Smooth muscle cell (in vitro differentiated cells): ENCODE measurements around the gene ZNF280D. TPM values are rescaled to one million over a fixed set of nuclear protein-coding genes. Genes with fewer than 3 reads are reported as not detected.
"Not testable (repeated sequence)": the region's sequence is repeated elsewhere in the genome, so short reads cannot be mapped to it uniquely, and the experiment has no call there.

ENCODE experiments used
- DNase-seq: peaks from one replicate; lab custom pipeline; 2025; ENCODE audit not compliant: unreplicated experiment; lab: John Stamatoyannopoulos, UW
- H2AFZ ChIP-seq: fragments of 200-600 bp; sonication (generic); 2 replicates; pipeline ENCODE4 v1.6.0; 2016; ENCODE audit warnings: antibody characterized with exemption, low read depth, mild to moderate bottlenecking
- H3F3A ChIP-seq: fragments of 200-600 bp; sonication (generic); 2 replicates; pipeline ENCODE4 v1.6.0; 2017; ENCODE audit warnings: antibody characterized with exemption, low read depth
- H3K27ac ChIP-seq: fragments of 200-600 bp; sonication (generic); 2 replicates; pipeline ENCODE4 v1.5.1; 2016; ENCODE audit warnings: low read depth, mild to moderate bottlenecking
- H3K27me3 ChIP-seq: fragments of 200-600 bp; sonication (generic); 2 replicates; pipeline ENCODE4 v1.6.1; 2016; ENCODE audit warnings: low read depth, mild to moderate bottlenecking
- H3K36me3 ChIP-seq: fragments of 200-600 bp; sonication (generic); 2 replicates; pipeline ENCODE4 v1.5.1; 2016; ENCODE audit warnings: low read depth
- H3K4me1 ChIP-seq: fragments of 200-600 bp; sonication (generic); 2 replicates; pipeline ENCODE4 v1.5.1; 2016; ENCODE audit warnings: low read depth
- H3K4me2 ChIP-seq: fragments of 200-600 bp; sonication (generic); 2 replicates; pipeline ENCODE4 v1.6.0; 2016; ENCODE audit warnings: mild to moderate bottlenecking
- H3K4me3 ChIP-seq: fragments of 200-600 bp; sonication (generic); 2 replicates; pipeline ENCODE4 v1.5.1; 2016; ENCODE audit warnings: mild to moderate bottlenecking
- H3K79me2 ChIP-seq: fragments of 200-600 bp; sonication (generic); 2 replicates; pipeline ENCODE4 v1.6.0; 2016; ENCODE audit warnings: low read depth, mild to moderate bottlenecking
- H3K9ac ChIP-seq: fragments of 200-600 bp; sonication (generic); 2 replicates; pipeline ENCODE4 v1.6.0; 2016; ENCODE audit warnings: low read depth
- H3K9me3 ChIP-seq: fragments of 200-600 bp; sonication (generic); replicated peaks from 2 replicates; pipeline ENCODE4 v1.5.1; 2016; ENCODE audit warnings: low read depth
- H4K20me1 ChIP-seq: fragments of 200-600 bp; sonication (generic); 2 replicates; pipeline ENCODE4 v1.6.0; 2016; ENCODE audit warnings: low read depth
- WGBS: methylation state at CpG from one replicate; pipeline ENCODE4 v1.1.7; 2016; ENCODE audit warnings: low lambda C conversion rate; 5-methylcytosine and 5-hydroxymethylcytosine counted together
- polyA plus RNA-seq: library from polyadenylated mRNA; unstranded; fragments of >200 nt; fragmentation: Nextera tagmentation; extraction: Ambion mirVana; gene quantifications from 2 replicates; pipeline ENCODE4 v1.2.1, GENCODE V29; 2016
- total RNA-seq: library from RNA; depleted of rRNA; stranded (reverse); fragments of >200 nt; gene quantifications from 2 replicates; pipeline ENCODE4 v1.2.3, GENCODE V29; 2014
- TF ChIP-seq, protein P1 (sequence below): fragments of 200-600 bp; sonication (generic); IDR thresholded peaks from 2 replicates; pipeline ENCODE4 v1.5.1; 2017; ENCODE audit warnings: borderline replicate concordance, mild to moderate bottlenecking, antibody characterized with exemption; ENCODE audit not compliant: insufficient read depth, poor library complexity, severe bottlenecking

ZNF280D gene
- total and polyA plus RNA-seq, 2 experiments from 2014 or later, result 0.94 to 4.3 TPM

GRCh38 chr15:56718560-56718959 is 14.7 kb downstream of the ZNF280D start:
- Histone ChIP-seq H3K9ac (no peak overlapping the region), H4K20me1 (no peaks in the 10 kb centered on the region), H3K4me3 (no peak overlapping the region), H3F3A (no peaks in the 10 kb centered on the region), H3K4me2 (no peak overlapping the region), H3K36me3 (no peaks in the 10 kb centered on the region), H3K4me1 (no peaks in the 10 kb centered on the region), H2AFZ (no peak overlapping the region), H3K79me2 (no peaks in the 10 kb centered on the region), H3K9me3 (no peaks in the 10 kb centered on the region), H3K27ac (no peak overlapping the region), H3K27me3 (no peaks in the 10 kb centered on the region)
- WGBS, result 81% methylated on average over 1 of the region's 1 CpG
- no peak for DNase-seq
- TF ChIP-seq, protein P1, sequence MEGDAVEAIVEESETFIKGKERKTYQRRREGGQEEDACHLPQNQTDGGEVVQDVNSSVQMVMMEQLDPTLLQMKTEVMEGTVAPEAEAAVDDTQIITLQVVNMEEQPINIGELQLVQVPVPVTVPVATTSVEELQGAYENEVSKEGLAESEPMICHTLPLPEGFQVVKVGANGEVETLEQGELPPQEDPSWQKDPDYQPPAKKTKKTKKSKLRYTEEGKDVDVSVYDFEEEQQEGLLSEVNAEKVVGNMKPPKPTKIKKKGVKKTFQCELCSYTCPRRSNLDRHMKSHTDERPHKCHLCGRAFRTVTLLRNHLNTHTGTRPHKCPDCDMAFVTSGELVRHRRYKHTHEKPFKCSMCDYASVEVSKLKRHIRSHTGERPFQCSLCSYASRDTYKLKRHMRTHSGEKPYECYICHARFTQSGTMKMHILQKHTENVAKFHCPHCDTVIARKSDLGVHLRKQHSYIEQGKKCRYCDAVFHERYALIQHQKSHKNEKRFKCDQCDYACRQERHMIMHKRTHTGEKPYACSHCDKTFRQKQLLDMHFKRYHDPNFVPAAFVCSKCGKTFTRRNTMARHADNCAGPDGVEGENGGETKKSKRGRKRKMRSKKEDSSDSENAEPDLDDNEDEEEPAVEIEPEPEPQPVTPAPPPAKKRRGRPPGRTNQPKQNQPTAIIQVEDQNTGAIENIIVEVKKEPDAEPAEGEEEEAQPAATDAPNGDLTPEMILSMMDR, result no peak

DNA sequence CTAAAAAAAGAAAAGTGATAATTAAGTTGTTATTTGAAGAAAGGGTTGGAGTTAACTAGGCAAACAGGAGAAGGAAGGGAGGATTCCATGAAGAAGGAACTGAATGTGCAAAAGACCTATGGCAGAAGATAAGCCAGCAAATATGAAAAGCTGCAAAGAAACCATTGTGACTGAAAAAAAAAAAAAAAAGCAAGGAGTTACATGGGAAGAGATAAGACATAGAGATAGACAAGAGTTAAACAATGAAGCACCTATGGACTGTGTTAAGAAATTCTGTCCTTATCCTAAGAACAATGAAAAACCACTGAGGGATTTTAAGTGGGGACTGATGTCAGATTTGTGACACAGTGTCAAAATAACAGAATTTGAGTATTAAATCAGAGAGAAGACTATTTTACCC is 17.0 kb downstream of the ZNF280D start:
- Histone ChIP-seq H3K27me3 (no peaks in the 10 kb centered on the region), H3K9ac (no peak overlapping the region)
- TF ChIP-seq, protein P1, result no peak

DNA sequence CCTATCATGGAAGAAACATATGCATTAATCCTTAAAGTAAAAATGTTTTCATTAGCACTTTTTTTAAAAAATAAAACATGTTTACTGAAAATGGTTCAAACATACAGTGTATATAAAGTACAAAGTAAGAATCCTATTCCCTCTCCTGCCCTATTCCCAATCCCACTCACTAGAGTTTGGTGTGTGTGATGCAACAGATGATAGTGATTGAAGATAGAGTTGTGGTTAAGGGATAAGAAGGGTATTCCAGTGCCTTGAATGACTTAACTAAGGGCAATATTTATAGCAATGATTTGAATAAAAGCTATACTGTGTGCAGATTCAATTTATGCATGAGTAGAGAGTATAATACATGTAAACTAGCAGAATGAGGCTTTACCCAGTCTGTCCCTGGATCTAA is 18.1 kb downstream of the ZNF280D start:
- Histone ChIP-seq H3K9ac (no peak overlapping the region), H3K4me2 (no peak overlapping the region), H3K27me3 (no peaks in the 10 kb centered on the region), H3K36me3 (no peaks in the 10 kb centered on the region), H2AFZ (no peak overlapping the region), H3K27ac (no peak overlapping the region), H3K4me3 (no peak overlapping the region), H3K9me3 (no peaks in the 10 kb centered on the region), H3K79me2 (no peaks in the 10 kb centered on the region), H3K4me1 (no peaks in the 10 kb centered on the region), H4K20me1 (no peaks in the 10 kb centered on the region), H3F3A (no peaks in the 10 kb centered on the region)
- TF ChIP-seq, protein P1, result no peak
- DNase-seq, result no peak

More for the DNA sequence above, 17.0 kb downstream of the ZNF280D start:
- no peak overlapping the region for H2AFZ ChIP-seq
- H3K9me3 ChIP-seq, result no peaks in the 10 kb centered on the region
- H3K27ac ChIP-seq, result no peak overlapping the region
- no peak overlapping the region for H3K4me2 ChIP-seq
- H4K20me1 ChIP-seq, result no peaks in the 10 kb centered on the region
- no peaks in the 10 kb centered on the region for H3F3A ChIP-seq
- DNase-seq, result no peak
- H3K36me3 ChIP-seq, result no peaks in the 10 kb centered on the region
- no peak overlapping the region for H3K4me3 ChIP-seq
- no peaks in the 10 kb centered on the region for H3K4me1 ChIP-seq
- H3K79me2 ChIP-seq, result no peaks in the 10 kb centered on the region

DNA sequence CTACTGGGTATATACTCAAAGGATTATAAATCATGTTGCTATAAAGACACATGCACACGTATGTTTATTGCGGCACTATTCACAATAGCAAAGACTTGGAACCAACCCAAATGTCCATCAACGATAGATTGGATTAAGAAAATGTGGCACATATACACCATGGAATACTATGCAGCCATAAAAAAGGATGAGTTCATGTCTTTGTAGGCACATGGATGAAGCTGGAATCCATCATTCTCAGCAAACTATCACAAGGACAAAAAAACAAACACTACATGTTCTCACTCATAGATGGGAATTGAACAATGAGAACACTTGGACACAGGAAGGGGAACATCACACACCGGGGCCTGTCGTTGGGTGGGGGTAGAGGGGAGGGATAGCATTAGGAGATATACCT is 23.8 kb downstream of the ZNF280D start:
- H3K9me3 ChIP-seq, H3K36me3 ChIP-seq, H3K4me1 ChIP-seq, H2AFZ ChIP-seq, H3K4me3 ChIP-seq, H3K79me2 ChIP-seq, H3F3A ChIP-seq, H3K9ac ChIP-seq, H3K27ac ChIP-seq, H3K4me2 ChIP-seq, H3K27me3 ChIP-seq, H4K20me1 ChIP-seq, DNase-seq: not testable (repeated sequence)
- WGBS, result 92% methylated on average over 5 of the region's 5 CpGs
